Suppressor macrophage treated with lipopolysaccharide for 4 hours (primary cell): ENCODE data around the gene EPN2.

ENCODE experiments used
- DNase-seq: peaks from one replicate; pipeline ENCODE4 v3.0.0-alpha.2; 2020

The EPN2 gene

DNA sequence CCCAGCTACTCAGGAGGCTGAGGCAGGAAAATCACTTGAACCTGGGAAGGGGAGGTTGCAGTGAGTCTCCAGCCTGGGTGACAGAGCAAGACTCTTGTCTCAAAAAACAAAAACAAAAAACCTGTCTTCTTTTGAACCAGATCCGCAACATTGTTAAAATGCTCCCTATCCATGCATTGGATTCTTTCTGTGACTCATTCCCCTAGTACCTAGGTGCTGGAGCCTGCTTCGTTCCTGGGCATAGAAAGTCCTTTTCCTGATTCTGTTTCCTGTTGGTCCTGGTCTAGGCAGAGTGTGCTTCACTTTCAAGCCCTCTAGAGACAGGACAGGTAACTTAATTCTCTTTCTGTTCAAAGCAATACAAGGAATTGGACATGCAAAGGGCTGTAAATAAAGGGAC lies 5.2 kb downstream of the EPN2 start:
- DNase-seq: no peak

DNA sequence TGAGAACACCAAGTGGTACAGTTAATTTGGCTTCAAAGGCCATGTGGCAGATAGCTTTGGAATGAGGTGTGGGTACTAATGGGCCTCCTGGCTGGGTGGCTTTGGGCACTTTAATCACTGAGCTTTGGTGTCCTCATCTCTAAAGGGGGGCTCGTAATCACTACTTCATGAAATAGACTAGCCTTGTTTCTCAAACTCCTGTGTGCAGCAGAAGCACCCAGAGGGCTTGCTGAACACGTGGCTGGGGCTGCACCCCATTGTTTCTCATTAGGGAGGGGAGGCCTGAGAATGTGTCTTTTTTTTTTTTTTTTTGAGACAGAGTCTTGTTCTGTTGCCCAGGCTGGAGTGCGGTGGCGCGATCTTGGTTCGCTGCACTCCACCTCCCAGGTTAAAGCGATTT lies 5.8 kb downstream of the EPN2 start:
- no peak for DNase-seq

DNA sequence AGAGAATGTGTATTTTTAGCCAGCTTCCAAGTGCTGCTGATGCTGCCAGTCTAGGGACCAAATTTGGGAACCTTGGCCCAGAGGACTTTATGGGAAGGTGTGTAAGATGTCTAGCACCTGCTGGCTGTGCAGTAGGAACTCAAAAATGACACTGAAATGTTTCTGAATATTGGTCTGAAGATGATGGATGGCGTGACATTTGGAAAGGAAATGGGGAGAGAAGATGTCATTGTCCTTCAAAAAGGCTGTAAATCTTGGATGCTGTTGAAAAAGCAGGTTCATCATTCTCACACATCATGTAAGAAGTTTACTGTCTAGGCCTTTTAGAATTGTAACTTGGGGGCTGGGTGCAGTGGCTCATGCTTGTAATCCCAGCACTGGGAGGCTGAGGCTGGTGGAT lies 6.7 kb downstream of the EPN2 start:
- no peak for DNase-seq

DNA sequence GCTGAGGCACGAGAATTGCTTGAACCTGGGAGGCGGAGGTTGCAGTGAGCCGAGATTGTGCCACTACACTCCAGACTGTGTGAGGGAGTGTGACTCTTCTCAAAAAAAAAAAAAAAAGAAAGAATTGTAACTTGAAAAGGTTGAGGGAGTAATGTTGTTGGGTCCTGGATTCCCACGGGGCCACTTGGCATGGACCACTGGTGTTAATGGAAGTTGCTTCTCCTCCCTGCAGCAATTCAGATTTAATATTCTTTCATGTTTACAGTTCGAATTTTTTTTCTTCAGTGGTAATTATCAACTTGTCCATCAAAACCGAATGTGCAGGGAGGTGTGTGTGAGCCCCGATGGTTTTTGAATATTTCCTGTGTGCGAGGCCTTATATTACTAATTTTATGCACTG lies 7.2 kb downstream of the EPN2 start:
- no peak for DNase-seq

DNA sequence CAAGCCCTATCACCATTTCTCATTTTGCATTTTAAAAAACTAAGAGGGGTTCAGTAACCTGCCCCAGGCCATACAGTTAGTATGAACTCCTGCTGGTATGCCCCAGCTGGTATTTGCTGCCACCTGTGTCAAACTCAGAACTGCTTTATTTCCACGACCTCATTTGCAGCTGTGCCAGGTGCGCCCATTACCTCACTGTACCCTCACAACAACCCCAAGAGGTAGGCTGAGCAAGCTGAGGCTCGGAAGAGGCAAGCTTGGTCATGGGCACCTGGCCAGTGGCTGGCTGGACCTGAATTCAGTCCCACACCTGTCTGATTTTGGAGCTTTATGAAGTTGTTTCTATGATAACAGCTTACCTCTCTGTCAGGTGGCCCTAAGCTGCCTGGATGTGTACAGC lies 7.6 kb downstream of the EPN2 start:
- DNase-seq: no peak

DNA sequence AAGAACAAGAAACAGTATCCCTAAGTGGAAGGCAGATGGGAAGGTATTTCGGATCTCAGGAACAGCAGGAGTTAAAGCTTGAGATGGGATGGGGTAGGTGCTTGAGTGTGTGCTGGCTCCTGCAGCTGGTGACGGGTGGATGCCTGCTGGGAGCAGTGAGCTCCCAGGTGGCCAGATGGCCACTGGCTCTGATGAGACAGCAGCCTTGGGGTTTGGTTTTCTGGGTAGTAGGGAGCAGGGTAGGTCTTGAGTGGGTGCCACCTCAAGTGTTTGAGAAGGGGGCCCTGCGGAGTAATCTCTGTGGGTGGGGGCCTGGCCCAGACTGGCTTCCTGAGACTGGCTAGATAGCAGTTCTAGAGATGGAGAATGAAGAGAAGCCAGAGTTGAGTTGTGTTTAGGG lies 10.3 kb downstream of the EPN2 start:
- no peak for DNase-seq

DNA sequence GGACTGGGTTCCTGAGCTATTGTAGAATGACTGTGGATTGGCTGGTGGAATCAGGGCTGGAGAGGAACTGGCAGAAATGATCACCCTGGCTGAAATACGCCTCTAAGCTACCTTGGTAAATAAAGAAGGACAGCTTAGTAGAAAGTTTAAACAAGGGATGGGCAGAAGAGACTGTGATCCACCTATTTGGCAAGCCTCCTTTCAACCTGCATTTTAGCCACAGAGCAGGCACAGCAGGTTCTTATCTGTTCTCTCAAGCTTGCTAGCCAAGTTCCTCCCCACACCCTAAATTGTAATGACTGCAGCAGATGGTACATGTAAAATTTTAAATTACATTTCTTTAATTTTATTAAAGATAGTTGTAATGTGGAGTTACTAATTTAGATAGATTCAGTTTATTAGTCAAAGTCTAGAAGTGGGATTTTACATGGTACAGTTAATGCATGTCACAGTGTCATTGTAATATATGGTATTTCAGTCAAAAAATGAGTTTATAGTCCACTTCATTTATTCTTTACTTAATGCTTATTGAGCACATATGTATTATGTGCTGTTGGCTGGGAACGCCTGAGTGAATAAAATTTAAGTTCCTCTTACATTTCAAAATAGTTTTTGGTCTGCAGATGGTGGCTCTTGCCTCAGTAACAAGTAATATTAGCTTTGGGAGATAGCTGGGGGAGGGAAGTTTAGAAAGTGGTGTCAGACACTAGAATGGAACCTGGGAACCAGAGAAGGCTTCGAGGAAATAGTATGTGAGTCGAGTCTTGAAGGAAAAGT lies 11.2 kb downstream of the EPN2 start:
- peak; percentile 6 for DNase-seq

DNA sequence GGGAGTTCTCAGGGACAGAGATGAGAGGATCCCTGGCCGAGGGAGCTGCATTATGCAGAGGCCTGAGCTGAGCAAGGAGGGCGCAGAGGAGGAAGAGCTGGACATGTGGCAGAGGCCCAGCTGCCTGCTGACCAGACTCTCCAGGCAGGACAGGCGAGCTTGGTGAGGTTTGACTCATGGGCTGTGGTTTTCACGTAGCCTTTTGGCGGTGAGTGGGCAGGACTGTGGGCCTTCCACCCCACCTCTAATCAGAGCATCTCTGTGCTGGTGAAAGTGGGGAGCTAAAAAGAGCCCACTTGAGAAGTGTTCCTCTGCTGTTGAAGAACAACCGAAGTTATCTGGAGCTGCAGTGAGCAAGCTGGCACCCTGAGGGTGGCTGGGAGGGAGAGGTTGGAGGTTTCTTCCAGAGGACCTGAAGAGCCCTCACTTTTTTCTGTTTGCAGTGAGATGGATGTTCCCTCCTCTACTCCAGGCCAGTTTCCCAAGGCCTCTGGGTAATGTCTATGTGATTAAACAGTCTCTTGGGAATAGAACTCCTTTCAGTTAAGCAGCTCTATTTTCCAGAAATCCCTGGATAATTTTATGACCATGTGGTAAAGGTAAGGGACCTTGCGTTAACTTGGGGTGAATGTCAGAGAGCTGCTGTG lies 11.9 kb downstream of the EPN2 start:
- DNase-seq: no peak

DNA sequence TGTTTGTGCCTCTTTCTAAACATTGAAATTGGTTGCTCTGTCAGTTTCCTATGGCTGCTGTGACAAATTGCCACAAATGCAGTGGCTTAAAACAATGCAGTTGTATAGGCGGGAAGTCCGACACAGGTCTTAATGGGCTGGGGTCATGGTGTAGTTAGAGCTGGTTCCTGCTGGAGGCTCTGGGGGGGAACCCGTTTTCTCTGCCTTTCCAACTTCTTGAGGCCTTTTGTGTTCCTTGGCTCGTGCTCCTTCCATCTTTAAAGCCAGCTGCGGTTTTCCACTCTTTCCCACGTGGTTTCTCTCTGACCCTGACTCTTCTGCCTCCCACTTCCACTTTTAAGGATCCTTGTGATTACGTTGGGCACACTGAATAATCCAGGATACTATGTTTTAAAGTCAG lies 12.5 kb downstream of the EPN2 start:
- no peak for DNase-seq

DNA sequence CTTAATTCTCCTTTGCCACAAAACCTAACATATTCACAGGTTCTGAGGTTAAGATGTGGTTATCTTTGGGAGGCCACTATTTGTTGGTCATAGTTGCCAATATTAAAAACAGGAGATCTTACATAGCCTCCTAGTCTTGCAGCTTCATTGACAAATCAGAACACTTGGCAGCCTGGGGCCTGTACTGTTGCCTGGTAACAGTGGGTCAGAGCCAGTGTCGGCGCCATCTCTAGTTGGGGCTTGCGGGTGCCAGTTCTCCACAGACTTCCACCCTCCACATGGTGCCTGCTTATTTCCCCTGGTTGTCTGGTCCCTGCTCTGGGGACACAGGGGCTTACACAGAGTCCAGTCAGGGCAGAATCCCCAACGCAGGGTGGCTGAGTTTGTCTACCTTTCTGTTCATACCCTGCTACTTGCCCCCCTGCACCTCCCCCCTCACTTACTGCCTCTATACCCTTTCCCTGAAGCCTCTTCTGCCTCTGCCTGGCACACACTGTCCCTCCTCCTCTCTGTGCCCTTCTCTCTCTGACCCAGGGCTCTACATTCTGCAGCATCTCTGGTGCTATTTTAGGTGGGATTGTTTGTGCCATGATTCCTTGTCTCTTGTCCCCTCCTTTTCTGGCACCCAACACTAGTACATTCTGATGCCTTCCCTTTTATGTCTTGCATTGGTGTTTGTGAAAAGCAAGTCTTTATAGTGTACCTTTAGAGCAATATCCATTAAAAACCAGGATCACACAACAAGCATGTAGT lies 13.4 kb downstream of the EPN2 start:
- DNase-seq: no peak

DNA sequence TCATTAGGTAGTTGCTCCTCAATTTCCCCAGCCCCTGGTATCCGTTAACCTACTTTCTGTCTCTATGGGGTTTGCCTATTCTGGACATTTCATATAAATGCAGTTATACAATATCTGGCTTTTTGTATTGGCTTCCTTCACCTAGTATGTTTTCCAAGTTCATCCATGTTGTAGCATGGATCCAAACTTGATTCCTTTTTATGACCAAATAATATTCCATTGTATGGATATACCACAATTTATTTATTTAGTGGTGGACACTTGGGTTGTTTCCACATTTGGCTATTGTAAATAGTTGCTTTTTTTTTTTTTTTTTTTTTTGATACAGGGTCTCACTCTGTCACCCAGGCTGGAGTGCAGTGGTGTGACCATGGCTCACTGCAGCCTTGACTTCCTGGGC lies 15.9 kb downstream of the EPN2 start:
- DNase-seq: no peak

DNA sequence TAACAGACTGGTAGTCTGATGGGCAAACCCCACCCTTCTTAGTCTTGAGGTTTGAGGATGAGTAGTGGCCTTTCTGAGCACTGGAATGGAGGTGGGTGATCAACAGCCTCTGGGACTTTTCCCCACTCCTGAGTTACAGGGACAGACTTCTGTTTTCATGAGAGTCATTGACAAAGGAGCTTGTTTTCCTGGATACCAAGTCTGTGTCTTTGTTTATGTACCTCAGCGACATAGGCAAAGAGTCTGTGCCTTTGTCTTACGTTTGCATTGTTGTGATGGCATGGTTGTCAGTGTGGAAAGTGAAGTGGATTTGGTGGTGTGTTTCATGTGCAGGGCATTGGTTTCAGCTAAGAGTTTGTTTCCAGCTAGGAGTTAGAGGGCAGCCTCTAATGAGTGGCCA lies 17.5 kb downstream of the EPN2 start:
- DNase-seq: no peak

DNA sequence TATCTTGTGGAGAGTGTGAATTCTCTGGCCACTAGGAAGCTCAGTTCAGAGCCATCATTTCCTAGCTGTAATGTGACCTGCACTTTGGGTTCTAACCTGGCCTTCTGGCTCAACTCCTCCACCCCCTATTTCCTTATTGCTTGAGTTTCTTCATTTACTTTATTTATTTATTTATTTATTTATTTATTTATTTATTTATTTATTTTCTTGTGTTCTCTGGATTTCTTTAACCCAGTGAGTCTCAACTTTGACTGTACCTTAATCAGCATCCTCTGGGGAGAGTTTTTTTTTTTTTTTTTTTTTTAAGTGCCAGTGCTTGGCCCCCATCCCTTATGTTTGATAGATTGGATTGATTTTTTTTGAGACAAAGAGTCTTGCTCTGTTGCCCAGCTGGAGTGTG lies 18.1 kb downstream of the EPN2 start:
- DNase-seq: no peak

DNA sequence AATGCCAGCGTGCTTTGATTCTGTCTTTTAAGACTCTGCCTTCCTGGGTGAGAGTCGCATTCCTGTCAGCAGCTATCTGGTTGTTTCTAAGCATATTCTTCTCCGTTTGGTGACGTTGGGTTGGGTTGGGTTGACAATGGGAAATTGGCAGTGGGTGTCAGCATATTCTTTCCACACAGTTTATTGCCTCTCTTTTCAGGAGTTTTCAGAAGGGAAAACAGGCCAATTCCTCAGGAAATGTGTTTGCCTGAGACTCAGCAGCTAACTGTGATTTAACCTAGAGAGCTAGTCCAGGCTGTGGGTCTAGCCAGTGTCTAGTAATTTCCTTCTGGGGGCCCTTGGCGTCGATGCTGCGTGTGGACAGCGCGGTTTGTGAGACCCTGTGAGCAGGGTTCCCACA lies 21.2 kb downstream of the EPN2 start:
- no peak for DNase-seq

DNA sequence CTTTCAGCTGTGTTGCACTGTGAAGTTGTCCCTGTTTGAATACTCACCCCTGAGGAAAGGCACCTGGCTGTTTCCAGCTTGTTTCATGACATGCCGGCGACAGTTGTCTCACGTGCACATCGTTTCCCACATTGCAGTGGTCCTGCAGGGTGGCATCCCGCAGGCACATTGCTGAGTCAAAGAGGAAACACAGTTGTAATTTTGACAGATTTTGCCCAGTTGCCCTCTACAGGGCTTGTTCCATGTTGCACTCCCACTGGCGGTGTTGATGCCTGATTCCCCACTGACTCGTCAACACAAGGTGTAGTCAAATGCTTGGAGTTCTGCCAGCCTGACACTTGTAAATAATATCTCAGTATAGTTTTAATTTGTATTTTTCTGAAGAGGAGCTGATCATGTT lies 23.8 kb downstream of the EPN2 start:
- DNase-seq: peak; percentile 10

DNA sequence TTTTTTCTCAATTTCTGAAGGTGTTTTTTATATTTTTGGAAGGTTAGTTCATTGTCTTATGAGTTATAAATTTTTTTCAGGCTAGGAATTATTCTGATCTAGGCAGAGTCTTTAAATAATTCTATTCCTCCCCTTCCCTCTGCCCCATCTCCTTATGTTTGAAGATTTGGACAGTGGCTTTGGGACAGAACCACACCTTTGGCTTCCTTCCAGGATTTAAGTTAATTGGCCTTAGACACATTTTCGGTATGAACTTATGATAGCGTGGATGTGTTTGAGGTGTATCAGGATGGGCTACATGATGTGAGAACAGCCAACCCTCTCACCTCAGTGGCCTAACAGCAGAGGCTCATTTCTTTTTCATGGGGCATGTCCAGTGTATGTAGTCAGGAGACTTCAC lies 24.3 kb downstream of the EPN2 start:
- DNase-seq: no peak

DNA sequence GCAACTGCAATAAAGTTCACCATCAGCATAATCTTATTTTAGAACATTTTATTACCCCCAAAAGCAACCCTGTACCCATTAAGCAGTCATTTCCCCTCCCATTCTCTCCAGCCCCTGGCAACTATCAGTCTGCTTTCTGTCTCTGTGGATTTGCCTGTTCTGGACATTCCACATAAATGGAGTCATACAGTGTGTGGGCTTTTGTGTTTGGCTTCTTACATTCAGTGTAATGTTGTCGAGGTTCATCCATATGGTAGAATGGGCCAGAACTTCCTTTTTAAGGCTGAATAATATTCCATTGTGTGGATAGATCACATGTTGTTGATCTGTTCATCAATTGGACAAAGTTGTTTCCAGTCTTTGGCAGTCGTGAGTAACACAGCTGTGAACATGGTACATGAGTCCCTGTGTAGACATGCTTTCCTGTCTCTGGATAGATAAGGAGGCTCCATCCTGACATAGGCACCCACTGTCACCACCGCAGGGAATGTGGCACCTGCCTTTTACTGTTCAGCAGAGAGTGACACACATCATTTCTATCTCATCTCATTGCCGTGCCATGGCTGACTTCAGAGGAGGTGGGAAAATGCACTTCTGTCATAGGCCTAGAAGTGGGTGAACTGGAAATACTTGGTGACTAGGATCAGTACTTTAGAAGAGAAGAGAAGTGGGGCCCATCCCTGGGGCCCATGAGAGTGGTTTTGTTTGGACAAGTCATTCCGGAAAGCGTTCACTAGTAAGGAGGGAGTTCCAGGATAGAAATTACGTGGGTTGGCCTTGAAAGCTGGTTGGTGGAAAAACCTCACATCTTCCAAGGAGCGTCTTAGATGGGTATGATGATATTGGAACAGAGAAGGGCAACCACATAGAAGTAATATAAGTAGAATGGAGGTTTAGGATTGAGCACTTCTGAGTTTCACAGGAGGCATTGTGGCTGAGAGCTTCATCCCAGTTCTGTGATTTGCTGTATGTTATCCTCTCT lies 25.8 kb downstream of the EPN2 start:
- no peak for DNase-seq

DNA sequence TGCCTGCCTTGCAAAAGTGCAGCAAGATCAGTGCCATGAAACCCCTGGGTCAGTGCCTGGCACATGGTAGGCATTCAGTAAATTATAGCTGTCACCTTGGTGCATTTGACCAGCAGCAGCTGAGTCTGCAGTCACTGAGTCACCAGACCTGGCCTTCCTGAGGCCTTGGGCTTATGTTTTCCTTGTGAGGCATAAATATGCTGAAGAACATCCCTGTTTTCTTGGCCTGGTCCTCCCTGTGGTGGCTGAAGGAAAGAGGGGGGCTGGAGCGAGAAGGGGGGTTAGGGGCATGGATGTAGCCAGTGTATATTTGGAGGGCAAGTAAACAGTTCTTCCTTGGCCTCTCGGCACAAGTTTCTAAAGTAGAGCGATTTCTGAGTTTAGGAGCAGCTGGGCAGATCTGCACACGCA lies 26.5 kb downstream of the EPN2 start:
- DNase-seq: no peak

DNA sequence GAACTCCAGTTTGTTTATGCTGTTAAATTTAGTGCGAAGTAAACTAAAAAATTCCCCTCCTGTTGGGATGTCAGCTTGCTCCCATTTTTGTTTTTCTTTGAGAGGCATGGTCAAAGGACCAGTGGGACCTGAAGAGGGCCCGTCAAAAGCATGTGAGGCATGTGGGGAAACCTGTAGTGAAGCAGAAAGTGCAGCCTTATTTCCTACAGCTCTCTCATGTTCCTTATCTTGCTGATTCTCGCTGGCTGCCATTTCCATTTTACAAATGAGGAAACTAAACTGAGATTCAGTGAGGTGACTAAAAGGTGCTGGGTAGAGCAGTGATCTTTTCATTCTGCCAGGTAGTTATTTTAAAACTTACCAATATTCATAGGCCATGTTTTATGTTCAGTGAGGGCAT lies 27.1 kb downstream of the EPN2 start:
- DNase-seq: no peak

DNA sequence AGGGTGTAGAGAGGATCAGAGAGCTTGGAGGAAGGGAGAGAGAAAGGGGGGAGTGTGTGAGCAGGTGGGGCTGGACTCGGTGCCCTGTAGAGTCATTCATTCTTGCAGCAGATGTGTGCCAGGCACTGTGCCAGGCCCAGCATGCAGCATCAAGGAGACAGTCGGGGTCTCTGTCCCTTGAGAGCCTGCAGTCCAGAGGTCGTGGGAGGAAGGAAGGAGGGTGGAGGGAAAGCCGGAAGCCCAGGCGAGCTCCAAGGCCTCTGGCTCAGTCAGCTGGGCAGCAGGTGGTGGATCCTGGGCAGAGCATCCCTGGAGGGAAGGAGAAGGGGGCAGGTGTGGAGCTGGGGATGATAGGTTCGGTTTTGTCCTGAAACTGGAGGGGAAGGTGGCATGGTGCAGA lies 27.5 kb downstream of the EPN2 start:
- DNase-seq: no peak

DNA sequence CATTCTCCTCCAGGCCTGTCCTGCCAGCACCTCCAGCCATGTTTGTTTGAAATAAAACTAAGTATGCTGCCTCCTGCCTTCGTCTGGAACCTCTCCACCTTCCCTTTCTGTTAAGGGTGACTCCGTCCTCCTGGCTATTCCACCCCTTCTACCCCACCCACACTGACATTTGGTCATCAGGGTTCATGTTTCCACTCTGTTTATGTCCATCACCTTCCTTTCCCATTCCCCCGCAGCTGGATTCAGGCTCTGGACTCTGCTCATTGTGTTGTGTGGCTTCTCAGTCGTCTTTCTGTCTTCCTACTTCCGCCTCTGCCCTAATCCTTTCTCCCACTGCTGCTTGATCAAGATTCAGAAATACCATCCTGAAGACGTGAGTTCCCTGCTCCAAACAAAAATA lies 28.6 kb downstream of the EPN2 start:
- no peak for DNase-seq

DNA sequence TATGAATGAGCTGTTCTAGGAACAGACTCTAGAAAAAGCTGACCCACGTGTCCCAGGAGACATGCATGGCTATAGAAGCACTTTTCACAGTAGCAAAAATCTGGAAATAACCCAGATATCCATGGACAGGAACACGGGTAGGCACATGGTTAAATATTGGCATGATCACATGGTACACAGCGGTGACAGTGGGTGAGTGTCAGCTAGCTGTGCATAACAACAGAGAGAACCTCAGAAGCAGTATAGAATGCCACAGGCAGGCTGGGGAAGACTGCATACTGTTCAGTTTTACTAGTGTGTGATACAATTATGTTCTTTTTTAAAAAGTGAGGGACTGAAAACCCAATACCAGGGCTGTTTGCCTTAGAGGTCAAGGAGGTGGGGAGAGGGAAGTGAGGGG lies 31.4 kb downstream of the EPN2 start:
- no peak for DNase-seq

DNA sequence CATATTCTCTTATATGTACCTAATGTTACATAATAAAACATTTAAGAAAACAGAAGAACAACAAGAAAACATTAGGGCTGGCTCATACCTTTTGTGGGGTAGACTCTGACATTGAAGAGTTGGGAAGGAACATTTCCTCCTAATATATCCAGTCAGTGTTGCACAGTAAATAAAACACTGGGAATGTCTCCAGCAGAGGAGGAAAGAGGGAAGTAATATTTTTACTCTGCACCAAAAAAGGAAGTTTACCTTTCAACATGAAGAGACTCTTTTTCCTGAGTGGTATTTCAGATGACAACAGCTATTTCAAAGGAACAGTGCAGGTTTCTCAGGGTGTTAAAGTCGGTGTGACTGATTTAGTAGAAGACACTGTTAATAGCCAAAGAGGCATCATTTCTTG lies 31.9 kb downstream of the EPN2 start:
- DNase-seq: peak; percentile 35
